HFFc6 (cell line): ENCODE results near the gene THSD7B. TPM values are rescaled to one million over a fixed set of nuclear protein-coding genes. Genes with fewer than 3 reads are reported as not detected.

ENCODE experiments used
- DNase-seq: peaks from one replicate; pipeline ENCODE4 v3.0.0-alpha.2; 2018
- H3K27ac Mint-ChIP-seq: 2 replicates; pipeline ENCODE4 v1.8.0; 2020; ENCODE audit warnings: mild to moderate bottlenecking, mixed read lengths
- H3K27me3 Mint-ChIP-seq: 2 replicates; pipeline ENCODE4 v1.8.0; 2021; ENCODE audit warnings: mild to moderate bottlenecking, moderate library complexity, mixed read lengths; ENCODE audit not compliant: insufficient read depth
- H3K36me3 Mint-ChIP-seq: 2 replicates; pipeline ENCODE4 v1.8.0; 2021; ENCODE audit warnings: low read depth, mixed read lengths
- H3K4me1 Mint-ChIP-seq: 2 replicates; pipeline ENCODE4 v1.8.0; 2020; ENCODE audit warnings: low read depth, mixed read lengths
- H3K4me3 Mint-ChIP-seq: 2 replicates; pipeline ENCODE4 v1.8.0; 2020; ENCODE audit warnings: mild to moderate bottlenecking, moderate library complexity, mixed read lengths
- H3K9me3 Mint-ChIP-seq: 2 replicates; pipeline ENCODE4 v1.8.0; 2020; ENCODE audit warnings: mild to moderate bottlenecking, mixed read lengths
- CTCF ChIP-seq: fragments of 200-600 bp; sonication (generic); IDR thresholded peaks from 2 replicates; pipeline ENCODE4 v1.5.0; 2021; ENCODE audit warnings: antibody characterized with exemption, mild to moderate bottlenecking
- total RNA-seq, 6 experiments: library from RNA; stranded (reverse); fragmentation: NEBNext Ultra II Directional; extraction: Animal tissue kit (Norgen Biotek cat#: 25700); gene quantifications; 2 replicates in 1 of 6; 3 replicates in 5 of 6; pipeline ENCODE4 v1.2.3, GENCODE V29; 2021

THSD7B gene
- total RNA-seq, 6 experiments from 2014 or later = 0.10 to 0.25 (median 0.22) TPM; not detected in 2

DNA sequence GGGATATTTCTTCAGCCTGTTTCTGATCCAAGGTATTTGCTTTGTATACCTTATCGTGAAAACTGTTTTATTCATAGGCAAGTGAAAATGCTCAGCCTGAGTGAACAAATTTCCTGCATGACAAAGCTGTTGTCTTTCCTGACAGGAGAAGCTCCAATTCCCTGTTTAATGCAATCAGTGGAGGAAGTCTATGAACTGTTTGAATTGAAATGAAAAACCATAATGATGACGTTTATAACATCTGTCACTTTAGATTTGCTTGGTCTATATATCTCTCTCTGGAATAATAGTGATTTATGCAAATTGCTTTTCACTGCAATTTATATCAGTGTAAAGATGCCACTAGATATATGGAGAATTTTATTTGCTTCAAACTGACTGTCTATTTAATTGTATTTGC, 959.6 kb downstream of the THSD7B start:
- DNase-seq = no peak
- Mint-ChIP-seq H3K36me3 (no peaks in the 10 kb centered on the region), H3K4me1 (no peaks in the 10 kb centered on the region), H3K27me3 (no peaks in the 10 kb centered on the region), H3K4me3 (no peak overlapping the region), H3K9me3 (peaks cover 24% of the 10 kb centered on the region), H3K27ac (no peak overlapping the region)
- TF ChIP-seq CTCF = no peak
